NOMO-1 (cell line): ENCODE results near the gene LCLAT1.
"Not testable (repeated sequence)": the region's sequence is repeated elsewhere in the genome, so short reads cannot be mapped to it uniquely, and the experiment has no call there.

Experiments used
- DNase-seq, 2 experiments: peaks; one replicate each; lab custom pipeline; 2025; ENCODE audit not compliant: unreplicated experiment in 2 of 2; lab: John Stamatoyannopoulos, UW

LCLAT1 gene

GRCh38 chr2:30484995-30485394 is 37.9 kb downstream of the LCLAT1 start:
- no peak for DNase-seq

- DNase-seq, result no peak
Observed at GRCh38 chr2:30486655-30487054, 39.6 kb downstream of the LCLAT1 start.

- DNase-seq, result no peak
Observed at GRCh38 chr2:30487603-30488002, 40.6 kb downstream of the LCLAT1 start.

- DNase-seq, result no peak
Observed at GRCh38 chr2:30488012-30488659, 41.1 kb downstream of the LCLAT1 start.

GRCh38 chr2:30491225-30491624 is 44.2 kb downstream of the LCLAT1 start:
- no peak for DNase-seq

- no peak for DNase-seq
Observed at GRCh38 chr2:30492185-30492584, 45.1 kb downstream of the LCLAT1 start.

- no peak for DNase-seq
Observed at GRCh38 chr2:30492619-30493018, 45.6 kb downstream of the LCLAT1 start.

- DNase-seq, result no peak
Observed at GRCh38 chr2:30493440-30493839, 46.4 kb downstream of the LCLAT1 start.

GRCh38 chr2:30495896-30496295 is 48.9 kb downstream of the LCLAT1 start:
- DNase-seq, result peak; percentile 23 to 74

- DNase-seq, result no peak
Observed at GRCh38 chr2:30499681-30500080, 52.6 kb downstream of the LCLAT1 start.

- no peak for DNase-seq
Observed at GRCh38 chr2:30500699-30501098, 53.7 kb downstream of the LCLAT1 start.

- no peak for DNase-seq
Observed at GRCh38 chr2:30502310-30502709, 55.3 kb downstream of the LCLAT1 start.

- peak; percentile 57 to 92 for DNase-seq
Observed at GRCh38 chr2:30503007-30503694, 56.1 kb downstream of the LCLAT1 start.

GRCh38 chr2:30503695-30504052 is 56.6 kb downstream of the LCLAT1 start:
- peak in 1 of 2 experiments; percentile 57 for DNase-seq

GRCh38 chr2:30504731-30505130 is 57.7 kb downstream of the LCLAT1 start:
- no peak for DNase-seq

- DNase-seq, result no peak
Observed at GRCh38 chr2:30505500-30506180, 58.6 kb downstream of the LCLAT1 start.

- DNase-seq, result not testable (repeated sequence)
Observed at GRCh38 chr2:30507460-30507859, 60.4 kb downstream of the LCLAT1 start.

- DNase-seq, result no peak
Observed at GRCh38 chr2:30509716-30510115, 62.7 kb downstream of the LCLAT1 start.

- no peak for DNase-seq
Observed at GRCh38 chr2:30510409-30510808, 63.4 kb downstream of the LCLAT1 start.

GRCh38 chr2:30511122-30512083 is 64.4 kb downstream of the LCLAT1 start:
- peak in 1 of 2 experiments; percentile 19 for DNase-seq
